ENCODE results near the gene PXK.

DNA sequence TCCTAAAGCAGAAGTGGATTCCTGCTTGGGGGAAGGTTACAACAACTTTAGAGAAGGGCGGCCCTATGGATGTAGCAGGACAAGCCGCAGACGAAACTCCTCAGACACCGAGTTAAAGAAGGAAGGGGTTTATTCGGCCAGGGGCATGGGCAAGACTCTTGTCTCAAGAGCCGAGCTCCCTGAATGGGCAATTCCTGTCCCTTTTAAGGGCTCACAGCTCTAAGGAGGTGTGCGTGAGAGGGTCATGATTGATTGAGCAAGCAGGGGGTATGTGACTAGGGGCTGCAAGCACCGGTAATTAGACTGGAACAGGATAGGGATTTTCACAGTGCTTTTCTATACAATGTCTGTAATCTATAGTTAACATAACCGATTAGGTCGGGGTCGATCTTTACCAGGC, 101.8 kb downstream of the PXK start:
- TF ChIP-seq RAD21 (IDR thresholded peaks at IDR 0.05; ENCODE audit: low read depth) (no peak), EP300 (IDR thresholded peaks at IDR 0.05; ENCODE audit: borderline replicate concordance) (no peak), CEBPB (IDR thresholded peaks at IDR 0.05) (no peak), FOXM1 (IDR thresholded peaks at IDR 0.05; ENCODE audit: borderline replicate concordance, low read depth) (no peak), TEAD4 (IDR thresholded peaks at IDR 0.05) (no peak), TAF1 (IDR thresholded peaks at IDR 0.05; ENCODE audit: low read depth) (no peak), TCF12 (IDR thresholded peaks at IDR 0.05; ENCODE audit: low read depth) (no peak), EGR1 (IDR thresholded peaks at IDR 0.05) (no peak), CREB1 (IDR thresholded peaks at IDR 0.05; ENCODE audit: low read depth) (no peak), YY1 (IDR thresholded peaks at IDR 0.05; ENCODE audit: low read depth) (no peak)
- TF ChIP-seq, protein P1, sequence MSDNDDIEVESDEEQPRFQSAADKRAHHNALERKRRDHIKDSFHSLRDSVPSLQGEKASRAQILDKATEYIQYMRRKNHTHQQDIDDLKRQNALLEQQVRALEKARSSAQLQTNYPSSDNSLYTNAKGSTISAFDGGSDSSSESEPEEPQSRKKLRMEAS (IDR thresholded peaks at IDR 0.05) = no peak
- TF ChIP-seq, protein P2, sequence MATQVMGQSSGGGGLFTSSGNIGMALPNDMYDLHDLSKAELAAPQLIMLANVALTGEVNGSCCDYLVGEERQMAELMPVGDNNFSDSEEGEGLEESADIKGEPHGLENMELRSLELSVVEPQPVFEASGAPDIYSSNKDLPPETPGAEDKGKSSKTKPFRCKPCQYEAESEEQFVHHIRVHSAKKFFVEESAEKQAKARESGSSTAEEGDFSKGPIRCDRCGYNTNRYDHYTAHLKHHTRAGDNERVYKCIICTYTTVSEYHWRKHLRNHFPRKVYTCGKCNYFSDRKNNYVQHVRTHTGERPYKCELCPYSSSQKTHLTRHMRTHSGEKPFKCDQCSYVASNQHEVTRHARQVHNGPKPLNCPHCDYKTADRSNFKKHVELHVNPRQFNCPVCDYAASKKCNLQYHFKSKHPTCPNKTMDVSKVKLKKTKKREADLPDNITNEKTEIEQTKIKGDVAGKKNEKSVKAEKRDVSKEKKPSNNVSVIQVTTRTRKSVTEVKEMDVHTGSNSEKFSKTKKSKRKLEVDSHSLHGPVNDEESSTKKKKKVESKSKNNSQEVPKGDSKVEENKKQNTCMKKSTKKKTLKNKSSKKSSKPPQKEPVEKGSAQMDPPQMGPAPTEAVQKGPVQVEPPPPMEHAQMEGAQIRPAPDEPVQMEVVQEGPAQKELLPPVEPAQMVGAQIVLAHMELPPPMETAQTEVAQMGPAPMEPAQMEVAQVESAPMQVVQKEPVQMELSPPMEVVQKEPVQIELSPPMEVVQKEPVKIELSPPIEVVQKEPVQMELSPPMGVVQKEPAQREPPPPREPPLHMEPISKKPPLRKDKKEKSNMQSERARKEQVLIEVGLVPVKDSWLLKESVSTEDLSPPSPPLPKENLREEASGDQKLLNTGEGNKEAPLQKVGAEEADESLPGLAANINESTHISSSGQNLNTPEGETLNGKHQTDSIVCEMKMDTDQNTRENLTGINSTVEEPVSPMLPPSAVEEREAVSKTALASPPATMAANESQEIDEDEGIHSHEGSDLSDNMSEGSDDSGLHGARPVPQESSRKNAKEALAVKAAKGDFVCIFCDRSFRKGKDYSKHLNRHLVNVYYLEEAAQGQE (IDR thresholded peaks at IDR 0.05; ENCODE audit: low read depth) = no peak

All from Ishikawa (cell line).